Measurements from ENCODE around the gene SPATA13. TPM values are rescaled to one million over a fixed set of nuclear protein-coding genes. Genes with fewer than 3 reads are reported as not detected.

SPATA13 gene
- total RNA-seq, 1 experiment from 2014 or later, result 28.7 TPM

DNA sequence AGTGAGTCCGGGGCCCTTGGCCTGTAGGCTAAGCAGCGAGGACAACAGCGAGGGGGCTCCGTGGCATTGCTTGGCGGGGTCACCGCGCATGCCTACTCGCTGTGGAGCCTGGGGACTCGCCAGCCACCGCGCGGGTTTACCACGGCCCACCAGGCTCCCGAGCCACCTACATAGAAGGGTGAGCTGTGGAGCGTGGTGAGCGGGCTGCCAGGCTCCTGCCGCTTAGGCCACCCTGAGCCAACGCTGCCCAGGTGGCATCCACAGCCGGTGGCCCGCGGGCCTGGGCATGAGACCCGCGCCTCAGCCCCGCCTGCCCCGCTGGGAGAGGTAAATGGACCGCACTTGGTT is 180.1 kb downstream of the SPATA13 start:
- no peak for DNase-seq
- H3K27ac ChIP-seq, result no peak overlapping the region
- intact Hi-C loops (cut with micrococcal nuclease; ENCODE audit: unreplicated experiment), result no loop called here
- no peaks in the 10 kb centered on the region for H3K9me3 ChIP-seq (ENCODE audit: insufficient read depth, low read depth)
- H2AFZ ChIP-seq, result no peak overlapping the region
- no peak overlapping the region for H3K4me3 ChIP-seq
- H3K4me2 ChIP-seq, result no peak overlapping the region
- no peaks in the 10 kb centered on the region for H3K9me2 ChIP-seq (ENCODE audit: insufficient read depth)
- H3K27me3 ChIP-seq (ENCODE audit: insufficient read depth, low read depth), result no peaks in the 10 kb centered on the region
- CTCF ChIA-PET, result no interaction called here
- no peaks in the 10 kb centered on the region for H3K36me3 ChIP-seq (ENCODE audit: low read depth)
- H3F3A ChIP-seq (ENCODE audit: insufficient read depth, low read depth), result peaks cover 4% of the 10 kb centered on the region; the same call in 1 of the 2 replicates
- POLR2A ChIA-PET (ENCODE audit: unreplicated experiment), result no interaction called here
- H4K20me1 ChIP-seq (ENCODE audit: insufficient read depth), result no peaks in the 10 kb centered on the region
- TF ChIP-seq CTCF (conservative IDR thresholded peaks at IDR 0.05), result no peak
- no peak for TF ChIP-seq EZH2 (IDR thresholded peaks at IDR 0.05; ENCODE audit: low read depth)
- BruUV-seq (replicated peaks), result no TSS peak
- no peaks in the 10 kb centered on the region for H3K79me2 ChIP-seq (ENCODE audit: low read depth)
- no peaks in the 10 kb centered on the region for H3K4me1 ChIP-seq (replicated peaks; ENCODE audit: insufficient read depth)

GRCh38 chr13:24341439-24341838 is 180.9 kb downstream of the SPATA13 start:
- TF ChIP-seq EZH2 (IDR thresholded peaks at IDR 0.05; ENCODE audit: low read depth) (no peak), CTCF (conservative IDR thresholded peaks at IDR 0.05) (no peak)
- Histone ChIP-seq H3K9me2 (ENCODE audit: insufficient read depth) (no peaks in the 10 kb centered on the region), H4K20me1 (ENCODE audit: insufficient read depth) (no peaks in the 10 kb centered on the region), H3K4me2 (no peak overlapping the region), H3K27ac (no peak overlapping the region), H3K9me3 (ENCODE audit: insufficient read depth, low read depth) (no peaks in the 10 kb centered on the region), H3K36me3 (ENCODE audit: low read depth) (no peaks in the 10 kb centered on the region), H3K79me2 (ENCODE audit: low read depth) (no peaks in the 10 kb centered on the region), H3F3A (ENCODE audit: insufficient read depth, low read depth) (peaks cover 4% of the 10 kb centered on the region; the same call in 1 of the 2 replicates), H3K27me3 (ENCODE audit: insufficient read depth, low read depth) (no peaks in the 10 kb centered on the region), H3K4me3 (no peak overlapping the region), H2AFZ (no peak overlapping the region), H3K4me1 (replicated peaks; ENCODE audit: insufficient read depth) (no peaks in the 10 kb centered on the region)
- CTCF ChIA-PET, result no interaction called here
- BruUV-seq (replicated peaks), result no TSS peak
- intact Hi-C loops (cut with micrococcal nuclease; ENCODE audit: unreplicated experiment), result no loop called here
- POLR2A ChIA-PET (ENCODE audit: unreplicated experiment), result no interaction called here
- no peak for DNase-seq

DNA sequence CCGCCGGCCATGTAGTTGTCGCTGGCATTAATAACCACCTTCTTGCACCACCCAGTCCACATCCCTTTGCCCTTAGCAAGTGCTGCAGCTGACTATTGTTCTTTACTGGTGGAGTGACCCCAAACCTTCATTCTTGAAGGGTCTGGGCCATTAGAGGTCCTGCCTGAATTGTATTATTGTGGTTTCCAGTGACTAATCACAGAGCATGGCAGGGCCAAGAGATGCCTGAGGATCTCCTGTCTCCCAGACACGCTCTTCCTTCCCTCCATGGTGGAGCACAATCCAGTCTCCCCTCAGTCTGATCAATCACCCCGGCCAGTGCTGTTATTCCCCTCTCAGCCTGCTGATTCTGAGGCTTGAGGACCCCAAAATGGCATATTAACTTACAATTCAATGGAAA is 187.9 kb downstream of the SPATA13 start:
- BruUV-seq (replicated peaks), result TSS peak; percentile 57

More for the DNA sequence above, 187.9 kb downstream of the SPATA13 start:
- H3F3A ChIP-seq (ENCODE audit: insufficient read depth, low read depth), result peaks cover 44% of the 10 kb centered on the region
- TF ChIP-seq EZH2 (IDR thresholded peaks at IDR 0.05; ENCODE audit: low read depth) (no peak), CTCF (conservative IDR thresholded peaks at IDR 0.05) (no peak)
- H3K27me3 ChIP-seq (ENCODE audit: insufficient read depth, low read depth), result no peaks in the 10 kb centered on the region
- H3K4me1 ChIP-seq (replicated peaks; ENCODE audit: insufficient read depth), result peaks cover 38% of the 10 kb centered on the region
- H3K79me2 ChIP-seq (ENCODE audit: low read depth), result no peaks in the 10 kb centered on the region
- H3K27ac ChIP-seq, result peak overlapping the region; percentile 93
- H3K36me3 ChIP-seq (ENCODE audit: low read depth), result no peaks in the 10 kb centered on the region
- H3K4me3 ChIP-seq, result peak overlapping the region; percentile 13; the same call in 1 of the 2 replicates
- no peaks in the 10 kb centered on the region for H4K20me1 ChIP-seq (ENCODE audit: insufficient read depth)
- intact Hi-C loops (cut with micrococcal nuclease; ENCODE audit: unreplicated experiment), result no loop called here
- H3K4me2 ChIP-seq, result peak overlapping the region; percentile 67
- no peaks in the 10 kb centered on the region; the same call in 1 of the 2 replicates for H3K9me3 ChIP-seq (ENCODE audit: insufficient read depth, low read depth)
- POLR2A ChIA-PET (ENCODE audit: unreplicated experiment), result interaction anchor here (0.6 kb wide), 1 partner anchor 154 kb away, joined by 4 read pairs; no protein-coding TSS in a partner anchor
- H3K9me2 ChIP-seq (ENCODE audit: insufficient read depth), result no peaks in the 10 kb centered on the region
- peak; percentile 40 to 87 for DNase-seq
- CTCF ChIA-PET, result no interaction called here
- no peak overlapping the region for H2AFZ ChIP-seq

Data from PC-9 (cell line).